Measurements from ENCODE around the gene SCAF1. TPM values are rescaled to one million over a fixed set of nuclear protein-coding genes. Genes with fewer than 3 reads are reported as not detected.

Gene SCAF1
- total RNA-seq, 1 donor from 2014 or later, result 61.0 TPM

- POLR2A ChIA-PET, result interaction anchor here (0.6 to 7.4 kb wide), 9 partner anchors 10 to 1152 kb away, joined by 3 to 88 read pairs (median 6); partner anchors contain the start of genes PRMT1, PRR12, RPS11 and RRAS
- ATAC-seq (ENCODE audit: low read depth) (peak; percentile 1), DNase-seq (no peak)
- no peaks in the 10 kb centered on the region for H3K27me3 Mint-ChIP-seq
- CTCF ChIA-PET, result interaction anchor here (1.5 to 2.5 kb wide), 5 partner anchors 8 to 20 kb away, joined by 3 to 8 read pairs (median 4); no protein-coding TSS in a partner anchor
- peak overlapping the region; percentile 95 for H3K27ac Mint-ChIP-seq
- peaks cover 51% of the 10 kb centered on the region for H3K36me3 Mint-ChIP-seq (ENCODE audit: low read depth)
- H3K9me3 Mint-ChIP-seq, result no peaks in the 10 kb centered on the region
- H3K4me3 Mint-ChIP-seq, result peak overlapping the region; percentile 98
- H3K4me1 Mint-ChIP-seq, result peaks cover 40% of the 10 kb centered on the region
- intact Hi-C loops (cut with micrococcal nuclease), result loop anchor here (1.0 to 2.0 kb wide), 4 partner anchors 12 to 212 kb away; partner anchors contain the start of genes ALDH16A1, PRMT1, PRR12 and SCAF1
- no peak for TF ChIP-seq CTCF (IDR thresholded peaks at IDR 0.05)
Observed at GRCh38 chr19:49665036-49665350, 23.0 kb downstream of the SCAF1 start.

DNA sequence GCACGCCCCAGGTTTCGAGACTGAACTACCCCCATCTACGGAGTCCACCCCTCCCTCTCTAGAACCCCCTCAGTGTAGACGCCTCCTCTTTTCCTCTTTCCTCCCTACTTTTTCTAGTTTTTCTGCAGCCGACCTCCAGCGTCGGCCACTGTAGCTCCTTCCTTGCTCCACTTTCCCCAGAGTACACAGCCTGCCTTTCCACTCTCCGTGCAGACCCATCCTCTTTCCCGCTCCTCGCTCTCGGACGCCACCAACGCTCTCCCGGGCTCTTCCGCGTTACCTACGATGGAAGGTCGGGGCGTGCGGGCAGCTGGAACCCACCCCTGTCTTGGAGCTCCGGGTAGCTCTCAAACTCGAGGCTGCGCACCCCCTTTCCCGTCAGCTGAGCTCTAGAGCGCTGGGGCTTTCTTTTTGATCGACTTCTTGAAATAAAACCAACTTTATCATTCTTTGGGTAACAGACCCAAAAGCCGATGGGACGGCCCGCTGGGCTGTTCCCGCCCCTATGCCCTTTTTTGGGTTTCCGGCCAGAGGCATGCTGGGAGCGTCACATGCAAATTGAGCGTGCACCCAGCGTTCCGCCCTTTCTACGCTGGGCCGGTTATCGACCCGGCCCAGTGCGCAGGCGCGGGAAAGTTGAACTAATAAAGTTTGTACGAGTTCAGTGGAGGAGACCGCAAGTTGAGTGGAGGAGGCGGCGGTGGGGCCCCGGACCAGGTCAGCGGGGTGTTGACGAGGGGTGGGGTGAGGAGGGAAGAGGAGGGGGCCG is 23.5 kb downstream of the SCAF1 start, which contains the start of the genes BCL2L12 and IRF3:
Gene BCL2L12, plus strand, starts transcription at position 583 of the 769 bp plus-strand sequence. CDS start 760 bp downstream, outside the sequence.
Gene IRF3, minus strand, starts transcription at position 507 of the 769 bp plus-strand sequence. CDS start 1,019 bp downstream, outside the sequence.
- H3K4me3 Mint-ChIP-seq, result peak within 1 kb of the TSS; percentile 98
- H3K36me3 Mint-ChIP-seq (ENCODE audit: low read depth), result peaks cover 46% of the 10 kb centered on the region
- ChIA-PET POLR2A (interaction anchor here (0.5 to 7.4 kb wide), 10 partner anchors 10 to 1865 kb away, joined by 3 to 88 read pairs (median 5); partner anchors contain the start of genes PRMT1, PRR12, RPS11 and RRAS), CTCF (interaction anchor here (1.5 to 2.5 kb wide), 4 partner anchors 11 to 20 kb away, joined by 4 to 8 read pairs (median 6); no protein-coding TSS in a partner anchor)
- intact Hi-C loops (cut with micrococcal nuclease), result loop anchor here (1.0 to 2.0 kb wide), 4 partner anchors 12 to 212 kb away; partner anchors contain the start of genes ALDH16A1, PRMT1, PRR12 and SCAF1
- ATAC-seq (ENCODE audit: low read depth) (peak; percentile 86), DNase-seq (peak; percentile 99)
- no peaks in the 10 kb centered on the region for H3K27me3 Mint-ChIP-seq
- TF ChIP-seq CTCF (IDR thresholded peaks at IDR 0.05), result no peak
- no peaks in the 10 kb centered on the region for H3K9me3 Mint-ChIP-seq
- peak within 1 kb of the TSS; percentile 95 for H3K27ac Mint-ChIP-seq
- peaks cover 40% of the 10 kb centered on the region for H3K4me1 Mint-ChIP-seq

GRCh38 chr19:49666120-49666444 is 24.1 kb downstream of the SCAF1 start:
- H3K27ac Mint-ChIP-seq, result peak overlapping the region; percentile 95
- TF ChIP-seq CTCF (IDR thresholded peaks at IDR 0.05), result no peak
- H3K4me3 Mint-ChIP-seq, result peak overlapping the region; percentile 98
- no peaks in the 10 kb centered on the region for H3K27me3 Mint-ChIP-seq
- intact Hi-C loops (cut with micrococcal nuclease), result no loop called here
- no peaks in the 10 kb centered on the region for H3K9me3 Mint-ChIP-seq
- ATAC-seq (ENCODE audit: low read depth) (no peak), DNase-seq (no peak)
- ChIA-PET POLR2A (interaction anchor here (0.5 to 7.4 kb wide), 7 partner anchors 10 to 1865 kb away, joined by 3 to 88 read pairs (median 12); partner anchors contain the start of genes PRMT1, PRR12, RRAS and SCAF1), CTCF (interaction anchor here (1.5 to 2.5 kb wide), 2 partner anchors 13 to 15 kb away, joined by 4 to 7 read pairs; no protein-coding TSS in a partner anchor)
- peaks cover 40% of the 10 kb centered on the region for H3K4me1 Mint-ChIP-seq
- H3K36me3 Mint-ChIP-seq (ENCODE audit: low read depth), result peaks cover 42% of the 10 kb centered on the region

DNA sequence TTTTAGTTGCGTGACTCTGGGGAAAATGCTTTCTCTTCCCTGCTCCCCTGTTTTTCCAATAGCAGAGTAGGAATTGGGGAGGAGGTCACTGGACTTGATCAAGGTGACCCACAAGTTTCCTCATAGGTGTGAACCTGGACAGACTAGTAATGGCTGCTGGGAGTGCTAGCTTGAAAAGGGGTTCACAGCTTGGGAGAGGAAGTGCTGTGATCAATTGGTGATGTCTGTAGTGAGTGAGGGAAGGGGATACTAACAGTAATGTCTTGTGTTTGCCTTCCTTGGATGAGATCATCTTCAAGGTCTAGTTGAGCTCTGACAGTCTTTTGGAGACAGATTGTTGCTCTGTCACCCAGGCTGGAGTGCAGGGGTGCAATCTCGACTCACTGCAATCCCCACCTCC is 25.5 kb downstream of the SCAF1 start:
- H3K27me3 Mint-ChIP-seq, result no peaks in the 10 kb centered on the region
- peak overlapping the region; percentile 98 for H3K4me3 Mint-ChIP-seq
- ATAC-seq (ENCODE audit: low read depth) (no peak), DNase-seq (no peak)
- peaks cover 47% of the 10 kb centered on the region for H3K4me1 Mint-ChIP-seq
- POLR2A ChIA-PET, result interaction anchor here (1.0 to 7.4 kb wide), 2 partner anchors 9 to 22 kb away, joined by 3 to 88 read pairs; partner anchors contain the start of gene PRMT1
- intact Hi-C loops (cut with micrococcal nuclease), result no loop called here
- H3K36me3 Mint-ChIP-seq (ENCODE audit: low read depth), result peaks cover 33% of the 10 kb centered on the region
- CTCF ChIA-PET, result interaction anchor here (2.5 kb wide), 1 partner anchor 11 kb away, joined by 7 read pairs; no protein-coding TSS in a partner anchor
- H3K27ac Mint-ChIP-seq, result peak overlapping the region; percentile 46
- no peak for TF ChIP-seq CTCF (IDR thresholded peaks at IDR 0.05)
- no peaks in the 10 kb centered on the region for H3K9me3 Mint-ChIP-seq

GRCh38 chr19:49669516-49669915 is 27.5 kb downstream of the SCAF1 start:
- TF ChIP-seq CTCF (IDR thresholded peaks at IDR 0.05), result no peak
- CTCF ChIA-PET, result no interaction called here
- no peak overlapping the region for H3K27ac Mint-ChIP-seq
- intact Hi-C loops (cut with micrococcal nuclease), result no loop called here
- POLR2A ChIA-PET, result interaction anchor here (0.5 to 0.7 kb wide), 3 partner anchors 107 to 120 kb away, joined by 3 to 8 read pairs (median 5); no protein-coding TSS in a partner anchor
- peaks cover 22% of the 10 kb centered on the region for H3K36me3 Mint-ChIP-seq (ENCODE audit: low read depth)
- H3K9me3 Mint-ChIP-seq, result no peaks in the 10 kb centered on the region
- no peak overlapping the region for H3K4me3 Mint-ChIP-seq
- no peak for DNase-seq
- H3K4me1 Mint-ChIP-seq, result peaks cover 44% of the 10 kb centered on the region
- ATAC-seq (ENCODE audit: low read depth), result no peak
- no peaks in the 10 kb centered on the region for H3K27me3 Mint-ChIP-seq

Data from activated B cell treated with CpG ODN at 0.5 μM for 24 hours (primary cell).